ENCODE measurements around the gene AKAP8.
A peak's percentile ranks its signal among the peaks of the same experiment; 100 is the strongest.
"Not testable (repeated sequence)": the region's sequence is repeated elsewhere in the genome, so short reads cannot be mapped to it uniquely, and the experiment has no call there.

The AKAP8 gene

GRCh38 chr19:15403151-15403531, 23.6 kb upstream of the AKAP8 start:
- no peak for DNase-seq

GRCh38 chr19:15402411-15403150, 23.0 kb upstream of the AKAP8 start:
- no peak for DNase-seq

GRCh38 chr19:15401397-15401710, 21.8 kb upstream of the AKAP8 start:
- DNase-seq, result no peak

GRCh38 chr19:15400521-15401396, 21.2 kb upstream of the AKAP8 start:
- no peak for DNase-seq

- DNase-seq, result no peak
These were observed 20.0 kb upstream of the AKAP8 start for GRCh38 chr19:15399635-15400034.

GRCh38 chr19:15399234-15399515, 19.6 kb upstream of the AKAP8 start:
- no peak for DNase-seq

GRCh38 chr19:15398501-15399233, 19.1 kb upstream of the AKAP8 start:
- DNase-seq, result no peak

- DNase-seq, result no peak
These were observed 18.2 kb upstream of the AKAP8 start for GRCh38 chr19:15397782-15398181.

GRCh38 chr19:15397236-15397635, 17.6 kb upstream of the AKAP8 start:
- no peak for DNase-seq

GRCh38 chr19:15396436-15396835, 16.8 kb upstream of the AKAP8 start:
- DNase-seq, result no peak

GRCh38 chr19:15395251-15395650, 15.7 kb upstream of the AKAP8 start:
- DNase-seq, result not testable (repeated sequence)

- DNase-seq, result no peak
These were observed 14.8 kb upstream of the AKAP8 start for GRCh38 chr19:15394426-15394825.

GRCh38 chr19:15393963-15394362, 14.4 kb upstream of the AKAP8 start:
- DNase-seq, result no peak

- no peak for DNase-seq
These were observed 11.2 kb upstream of the AKAP8 start for GRCh38 chr19:15390814-15391213.

GRCh38 chr19:15381864-15382263, 2.3 kb upstream of the AKAP8 start:
- DNase-seq, result no peak

GRCh38 chr19:15381429-15381828, 1.8 kb upstream of the AKAP8 start:
- DNase-seq, result no peak

GRCh38 chr19:15379999-15380647, 536 bp upstream of the AKAP8 start:
- no peak for DNase-seq

- peak; percentile 14 for DNase-seq
These were observed 979 bp downstream of the AKAP8 start for GRCh38 chr19:15378534-15379082.

- DNase-seq, result no peak
These were observed 4.7 kb downstream of the AKAP8 start for GRCh38 chr19:15374796-15375440.

GRCh38 chr19:15374105-15374651, 5.4 kb downstream of the AKAP8 start:
- DNase-seq, result no peak

GRCh38 chr19:15373644-15374043, 5.9 kb downstream of the AKAP8 start:
- DNase-seq, result no peak

- DNase-seq, result no peak
These were observed 6.7 kb downstream of the AKAP8 start for GRCh38 chr19:15372891-15373301.

Measured in NCI-H2107 (cell line).